Measurements from ENCODE around the gene TXNDC17.

Gene TXNDC17

DNA sequence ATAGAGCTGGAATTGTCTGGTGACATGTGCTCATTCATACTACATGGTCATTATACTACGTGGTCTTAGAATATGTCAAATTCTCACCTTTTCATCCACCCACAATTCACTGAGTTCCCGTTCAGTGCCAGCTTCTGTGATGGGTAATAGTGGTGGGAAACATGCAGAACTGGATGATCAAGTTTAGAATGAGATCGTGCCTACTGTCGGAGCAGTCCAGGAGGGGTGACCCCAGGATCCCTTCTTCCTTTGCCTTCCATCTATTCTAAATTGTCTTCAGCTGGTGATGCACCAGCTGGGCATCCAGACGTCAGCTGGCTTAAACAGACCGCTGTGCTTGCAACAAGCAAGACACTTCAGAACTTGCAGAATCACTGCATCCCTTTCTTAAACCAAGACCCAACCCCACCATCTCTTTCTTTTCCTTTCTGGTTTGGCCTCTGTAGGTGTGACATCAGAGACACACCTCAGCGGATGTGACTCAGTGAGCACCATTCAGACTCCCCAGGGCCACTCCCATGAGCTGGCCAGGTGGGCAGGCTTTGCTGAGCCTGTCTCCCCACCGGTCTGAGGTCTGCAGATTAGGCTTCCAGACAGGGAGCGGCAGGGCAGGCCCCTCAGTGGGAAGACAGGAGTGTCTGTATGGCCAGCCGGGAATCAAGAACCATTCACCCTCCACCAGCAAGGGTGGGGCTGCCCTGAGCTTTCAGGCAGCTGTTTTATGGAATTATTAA lies 28.8 kb downstream of the TXNDC17 start:
- TF ChIP-seq, protein P1, sequence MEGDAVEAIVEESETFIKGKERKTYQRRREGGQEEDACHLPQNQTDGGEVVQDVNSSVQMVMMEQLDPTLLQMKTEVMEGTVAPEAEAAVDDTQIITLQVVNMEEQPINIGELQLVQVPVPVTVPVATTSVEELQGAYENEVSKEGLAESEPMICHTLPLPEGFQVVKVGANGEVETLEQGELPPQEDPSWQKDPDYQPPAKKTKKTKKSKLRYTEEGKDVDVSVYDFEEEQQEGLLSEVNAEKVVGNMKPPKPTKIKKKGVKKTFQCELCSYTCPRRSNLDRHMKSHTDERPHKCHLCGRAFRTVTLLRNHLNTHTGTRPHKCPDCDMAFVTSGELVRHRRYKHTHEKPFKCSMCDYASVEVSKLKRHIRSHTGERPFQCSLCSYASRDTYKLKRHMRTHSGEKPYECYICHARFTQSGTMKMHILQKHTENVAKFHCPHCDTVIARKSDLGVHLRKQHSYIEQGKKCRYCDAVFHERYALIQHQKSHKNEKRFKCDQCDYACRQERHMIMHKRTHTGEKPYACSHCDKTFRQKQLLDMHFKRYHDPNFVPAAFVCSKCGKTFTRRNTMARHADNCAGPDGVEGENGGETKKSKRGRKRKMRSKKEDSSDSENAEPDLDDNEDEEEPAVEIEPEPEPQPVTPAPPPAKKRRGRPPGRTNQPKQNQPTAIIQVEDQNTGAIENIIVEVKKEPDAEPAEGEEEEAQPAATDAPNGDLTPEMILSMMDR (IDR thresholded peaks at IDR 0.05; ENCODE audit: low read length, missing control alignments) = no peak
- no peak for DNase-seq (ENCODE audit: low read depth)
- no peak overlapping the region for H3K4me3 ChIP-seq (replicated peaks; ENCODE audit: low read depth, low read length)

DNA sequence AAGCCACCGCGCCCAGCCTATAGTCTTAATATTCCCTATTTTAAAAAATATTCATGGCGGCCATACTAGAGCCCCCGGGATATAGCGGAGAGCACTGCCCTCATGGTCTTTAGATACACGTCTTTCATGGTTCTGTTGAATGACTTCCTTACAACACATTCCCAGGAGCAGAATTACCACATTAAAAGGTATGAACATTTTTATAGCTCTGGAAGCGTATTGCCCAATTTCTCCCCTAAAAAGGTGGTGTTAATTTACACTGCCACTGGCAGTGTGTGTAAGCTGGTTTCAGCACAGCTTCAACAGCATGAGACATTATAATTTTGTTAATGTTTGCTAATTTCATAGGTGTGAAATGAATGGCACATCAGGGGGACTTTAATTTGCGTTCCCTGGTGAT lies 29.7 kb downstream of the TXNDC17 start:
- TF ChIP-seq, protein P1 (IDR thresholded peaks at IDR 0.05; ENCODE audit: low read length, missing control alignments) = no peak
- no peak for DNase-seq (ENCODE audit: low read depth)
- no peak overlapping the region for H3K4me3 ChIP-seq (replicated peaks; ENCODE audit: low read depth, low read length)

DNA sequence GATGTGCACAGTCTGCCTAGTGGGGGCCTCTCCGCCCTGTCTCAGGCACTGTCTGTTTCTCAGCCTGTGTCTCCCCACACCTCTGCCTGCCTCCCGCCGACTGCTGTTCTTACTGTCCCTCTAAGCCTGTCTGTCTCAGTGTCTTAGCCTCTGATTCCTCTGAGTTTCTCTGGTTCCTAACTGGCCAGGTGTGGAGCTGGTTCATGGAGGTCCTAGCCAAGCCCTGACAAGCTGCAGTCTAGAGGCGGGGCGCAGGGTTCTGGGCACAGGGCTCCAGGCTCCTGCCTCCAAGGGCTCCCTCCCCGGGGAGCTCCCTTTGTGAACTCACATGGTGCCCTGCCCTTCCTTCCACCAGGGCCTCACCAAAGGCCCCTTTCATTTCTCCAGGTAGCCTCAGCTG lies 30.1 kb downstream of the TXNDC17 start:
- no peak overlapping the region for H3K4me3 ChIP-seq (replicated peaks; ENCODE audit: low read depth, low read length)
- TF ChIP-seq, protein P1 (IDR thresholded peaks at IDR 0.05; ENCODE audit: low read length, missing control alignments) = no peak
- no peak for DNase-seq (ENCODE audit: low read depth)

DNA sequence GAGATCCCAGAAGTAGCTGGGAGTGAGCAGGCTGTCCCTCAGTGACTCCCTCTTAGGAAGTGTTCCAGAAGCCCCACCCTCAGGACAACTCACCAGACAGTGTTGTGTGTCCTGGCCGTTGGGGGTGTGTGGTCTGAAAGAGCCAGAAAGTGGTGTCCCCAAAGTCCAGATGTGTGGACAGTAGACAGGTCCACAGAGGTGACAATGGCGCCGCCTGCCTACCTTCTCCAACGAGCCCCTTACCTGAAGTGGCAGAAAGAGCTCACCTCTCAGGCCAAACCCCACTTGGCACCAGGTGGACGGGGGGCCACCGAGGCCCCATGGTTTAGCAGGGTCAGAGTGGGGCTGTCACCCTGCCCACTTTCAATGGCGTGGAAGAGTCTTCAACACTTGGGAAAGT lies 30.6 kb downstream of the TXNDC17 start:
- no peak overlapping the region for H3K4me3 ChIP-seq (replicated peaks; ENCODE audit: low read depth, low read length)
- no peak for DNase-seq (ENCODE audit: low read depth)
- TF ChIP-seq, protein P1 (IDR thresholded peaks at IDR 0.05; ENCODE audit: low read length, missing control alignments) = no peak

DNA sequence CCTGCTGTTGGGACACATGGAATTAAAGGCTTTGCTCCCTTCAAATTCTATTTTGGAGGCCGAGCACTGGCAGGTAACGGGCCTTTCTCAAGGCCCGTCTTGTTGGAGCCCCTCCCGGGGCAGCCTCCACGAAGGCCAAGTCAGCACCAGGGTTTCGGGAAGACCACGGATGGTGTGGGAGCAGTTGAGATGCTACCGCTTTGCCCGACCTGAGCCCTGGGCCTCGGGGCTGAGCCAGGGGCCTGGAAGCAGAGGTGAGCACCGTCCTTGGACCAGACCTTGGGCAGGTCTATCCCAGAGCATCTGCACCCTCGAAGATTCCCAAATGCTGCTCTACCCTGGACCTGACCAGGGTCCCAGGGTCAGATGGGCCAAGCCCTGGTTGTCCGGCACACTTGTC lies 33.7 kb downstream of the TXNDC17 start:
- no peak for DNase-seq (ENCODE audit: low read depth)
- TF ChIP-seq, protein P1 (IDR thresholded peaks at IDR 0.05; ENCODE audit: low read length, missing control alignments) = no peak
- no peak overlapping the region for H3K4me3 ChIP-seq (replicated peaks; ENCODE audit: low read depth, low read length)

DNA sequence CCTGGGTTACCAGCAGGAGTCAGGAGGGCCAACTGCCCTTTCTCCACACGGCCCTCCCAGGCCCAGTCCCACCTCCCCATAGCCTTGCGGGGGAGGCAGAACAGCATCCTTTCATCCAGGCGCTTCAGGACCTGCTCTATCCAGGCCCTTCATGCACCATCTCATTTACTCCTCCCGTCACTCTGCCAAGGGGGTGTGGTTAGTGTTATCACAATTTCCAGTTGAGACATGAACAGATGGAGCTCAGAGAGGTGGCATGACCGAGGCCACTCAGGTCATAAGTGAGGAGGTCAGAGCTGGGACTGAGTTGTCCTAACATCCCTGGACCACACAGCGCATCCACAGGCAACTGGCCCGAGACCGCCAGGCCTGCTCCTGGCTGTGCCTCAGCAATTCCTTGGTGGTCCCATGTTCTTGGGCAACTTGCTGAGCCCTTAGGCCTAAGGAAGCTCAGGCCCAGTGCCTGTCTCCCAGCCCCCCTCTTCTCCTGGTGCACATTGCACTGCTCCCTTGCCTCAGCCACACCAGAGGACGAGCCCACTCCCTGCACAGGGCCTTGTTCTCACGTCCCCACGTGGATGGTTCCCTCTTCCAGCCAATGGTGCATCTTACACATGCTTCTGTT lies 34.5 kb downstream of the TXNDC17 start:
- no peak for DNase-seq (ENCODE audit: low read depth)
- H3K4me3 ChIP-seq (replicated peaks; ENCODE audit: low read depth, low read length) = no peak overlapping the region
- TF ChIP-seq, protein P1 (IDR thresholded peaks at IDR 0.05; ENCODE audit: low read length, missing control alignments) = no peak

DNA sequence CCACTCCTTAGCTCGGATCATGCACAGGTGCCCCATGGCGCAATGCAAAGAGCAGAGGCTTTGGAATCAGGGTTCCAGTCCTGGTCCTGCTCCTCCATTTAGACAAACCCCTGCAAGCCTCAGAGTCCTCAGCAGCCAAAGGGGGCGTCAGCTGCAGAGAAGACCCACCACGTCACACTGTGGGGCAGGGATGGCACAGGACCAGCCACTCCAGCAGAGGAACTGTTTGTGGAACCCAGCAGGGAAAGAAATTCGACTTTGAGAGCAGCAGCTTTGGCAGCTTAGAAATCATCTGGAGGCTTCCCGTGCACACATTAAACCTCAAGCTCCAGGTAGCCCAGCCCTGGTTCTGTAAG lies 35.9 kb downstream of the TXNDC17 start:
- no peak for DNase-seq (ENCODE audit: low read depth)
- TF ChIP-seq, protein P1 (IDR thresholded peaks at IDR 0.05; ENCODE audit: low read length, missing control alignments) = no peak

More for the DNA sequence above, 35.9 kb downstream of the TXNDC17 start:
- H3K4me3 ChIP-seq (replicated peaks; ENCODE audit: low read depth, low read length) = no peak overlapping the region

All from fibroblast of pulmonary artery (primary cell).